Astrocyte (in vitro differentiated cells and primary cell): ENCODE measurements around the gene RYR2. TPM values are rescaled to one million over a fixed set of nuclear protein-coding genes. Genes with fewer than 3 reads are reported as not detected.
A peak's percentile ranks its signal among the peaks of the same experiment; 100 is the strongest.

Experiments
- DNase-seq: peaks from one replicate; pipeline ENCODE4 v3.0.0-alpha.2; 2010; ENCODE audit warnings: low read depth
- FAIRE-seq: peaks from 2 replicates; lab custom pipeline; 2011; peaks lifted over from hg19 to GRCh38; lab: Jason Lieb, UNC
- H2AFZ ChIP-seq: 2 replicates; pipeline ENCODE4 v1.6.0; 2012; ENCODE audit warnings: low read depth, low read length, inconsistent platforms
- H3K27ac ChIP-seq: 2 replicates; pipeline ENCODE4 v1.5.1; 2011; ENCODE audit warnings: low read depth, low read length, inconsistent platforms
- H3K27me3 ChIP-seq: 2 replicates; pipeline ENCODE4 v1.6.0; 2011; ENCODE audit warnings: low read length, inconsistent platforms; ENCODE audit not compliant: insufficient read depth
- H3K36me3 ChIP-seq: 2 replicates; pipeline ENCODE4 v1.5.1; 2011; ENCODE audit warnings: low read length, inconsistent platforms; ENCODE audit not compliant: insufficient read depth
- H3K4me1 ChIP-seq: 2 replicates; pipeline ENCODE4 v1.5.1; 2011; ENCODE audit warnings: low read length, inconsistent platforms; ENCODE audit not compliant: insufficient read depth
- H3K4me2 ChIP-seq: 2 replicates; pipeline ENCODE4 v1.6.0; 2012; ENCODE audit warnings: low read length, inconsistent platforms
- H3K4me3 ChIP-seq: 2 replicates; pipeline ENCODE4 v1.5.1; 2011; ENCODE audit warnings: low read depth, mild to moderate bottlenecking, low read length, inconsistent platforms; ENCODE audit not compliant: insufficient read depth
- H3K79me2 ChIP-seq: 2 replicates; pipeline ENCODE4 v1.6.0; 2012; ENCODE audit warnings: mild to moderate bottlenecking, low read length, inconsistent platforms; ENCODE audit not compliant: insufficient read depth
- H3K9ac ChIP-seq: 2 replicates; pipeline ENCODE4 v1.6.0; 2012; ENCODE audit warnings: mild to moderate bottlenecking, low read length, inconsistent platforms
- H3K9me3 ChIP-seq: 2 replicates; pipeline ENCODE4 v1.5.1; 2012; ENCODE audit warnings: low read depth, mild to moderate bottlenecking, low read length, inconsistent platforms; ENCODE audit not compliant: insufficient read depth
- H4K20me1 ChIP-seq: 2 replicates; pipeline ENCODE4 v1.6.0; 2012; ENCODE audit warnings: low read length, inconsistent platforms; ENCODE audit not compliant: insufficient read depth
- H3K27ac Mint-ChIP-seq: one replicate; pipeline ENCODE4 v1.8.0; 2021; ENCODE audit warnings: mild to moderate bottlenecking, mixed read lengths; ENCODE audit not compliant: unreplicated experiment
- H3K27me3 Mint-ChIP-seq: one replicate; pipeline ENCODE4 v1.8.0; 2021; ENCODE audit warnings: low read depth, mixed read lengths; ENCODE audit not compliant: unreplicated experiment
- H3K36me3 Mint-ChIP-seq: one replicate; pipeline ENCODE4 v1.8.0; 2021; ENCODE audit warnings: low read depth, mixed read lengths; ENCODE audit not compliant: unreplicated experiment
- H3K4me1 Mint-ChIP-seq: one replicate; pipeline ENCODE4 v1.8.0; 2021; ENCODE audit warnings: low read depth, mixed read lengths; ENCODE audit not compliant: unreplicated experiment
- H3K4me3 Mint-ChIP-seq: one replicate; pipeline ENCODE4 v1.8.0; 2021; ENCODE audit warnings: mild to moderate bottlenecking, moderate library complexity, mixed read lengths; ENCODE audit not compliant: unreplicated experiment
- H3K9me3 Mint-ChIP-seq: one replicate; pipeline ENCODE4 v1.8.0; 2021; ENCODE audit warnings: mild to moderate bottlenecking, mixed read lengths; ENCODE audit not compliant: unreplicated experiment
- CTCF ChIP-seq: IDR thresholded peaks from 2 replicates; pipeline ENCODE4 v1.5.1; 2011; ENCODE audit warnings: low read depth, mild to moderate bottlenecking, inconsistent platforms, low read length, moderate library complexity; ENCODE audit not compliant: insufficient read depth
- EZH2 ChIP-seq: IDR thresholded peaks from 2 replicates; pipeline ENCODE4 v1.6.1; 2012; ENCODE audit warnings: mild to moderate bottlenecking, low read length, inconsistent platforms; ENCODE audit not compliant: insufficient read depth
- total RNA-seq: library from RNA; stranded (reverse); gene quantifications from 2 replicates; pipeline ENCODE4 v1.2.1, GENCODE V29; 2021

Gene RYR2
- total RNA-seq, 1 donor from 2014 or later: 0.30 TPM

GRCh38 chr1:237040823-237041222 lies 1.2 kb upstream of the RYR2 start:
- DNase-seq: no peak
- H3K4me2 ChIP-seq: no peak overlapping the region
- Mint-ChIP-seq H3K27ac (no peak overlapping the region), H3K4me1 (peaks cover 4% of the 10 kb centered on the region), H3K36me3 (no peaks in the 10 kb centered on the region), H3K27me3 (peaks cover 42% of the 10 kb centered on the region), H3K4me3 (no peak overlapping the region), H3K9me3 (no peaks in the 10 kb centered on the region)
- H3K9ac ChIP-seq: no peak overlapping the region
- H3K4me3 ChIP-seq: no peak overlapping the region
- H3K36me3 ChIP-seq: no peaks in the 10 kb centered on the region
- TF ChIP-seq CTCF (no peak), EZH2 (no peak)
- no peaks in the 10 kb centered on the region for H3K79me2 ChIP-seq
- H3K27ac ChIP-seq: no peak overlapping the region
- no peaks in the 10 kb centered on the region for H4K20me1 ChIP-seq
- H3K4me1 ChIP-seq: no peaks in the 10 kb centered on the region
- FAIRE-seq: no peak
- H3K9me3 ChIP-seq: no peaks in the 10 kb centered on the region
- peaks cover 44% of the 10 kb centered on the region for H3K27me3 ChIP-seq
- H2AFZ ChIP-seq: no peak overlapping the region

- Histone ChIP-seq H3K36me3 (no peaks in the 10 kb centered on the region), H4K20me1 (no peaks in the 10 kb centered on the region), H3K9ac (no peak overlapping the region), H3K27me3 (peaks cover 44% of the 10 kb centered on the region), H3K27ac (no peak overlapping the region), H3K79me2 (no peaks in the 10 kb centered on the region), H2AFZ (no peak overlapping the region), H3K9me3 (no peaks in the 10 kb centered on the region), H3K4me1 (no peaks in the 10 kb centered on the region), H3K4me3 (no peak overlapping the region), H3K4me2 (peak overlapping the region; percentile 50)
- Mint-ChIP-seq H3K27me3 (peaks cover 42% of the 10 kb centered on the region), H3K9me3 (no peaks in the 10 kb centered on the region), H3K36me3 (no peaks in the 10 kb centered on the region), H3K27ac (no peak overlapping the region), H3K4me3 (peak overlapping the region; percentile 83), H3K4me1 (peaks cover 4% of the 10 kb centered on the region)
- TF ChIP-seq CTCF: no peak
- no peak for TF ChIP-seq EZH2
- no peak for DNase-seq
- FAIRE-seq: no peak
Observed at GRCh38 chr1:237041461-237041794, 556 bp upstream of the RYR2 start.

DNA sequence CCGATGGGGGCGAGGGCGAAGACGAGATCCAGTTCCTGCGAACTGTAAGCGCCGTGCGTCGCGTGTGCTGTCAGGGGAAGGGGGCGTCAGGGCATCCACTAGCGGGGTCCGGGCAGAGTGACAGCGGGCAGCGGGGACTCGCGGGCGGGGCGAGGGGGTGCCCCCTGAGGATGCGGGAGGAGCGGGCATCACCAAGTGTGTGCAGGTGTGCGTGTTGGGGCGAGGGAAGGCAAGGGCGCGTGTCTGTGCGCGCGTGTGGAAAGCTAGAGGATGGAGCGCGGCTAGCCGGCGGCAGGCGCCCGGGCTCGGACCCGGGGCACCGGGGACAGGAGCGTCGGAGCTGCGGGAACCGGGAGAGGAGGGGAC lies 525 bp downstream of the RYR2 start:
- Histone ChIP-seq H2AFZ (no peak overlapping the region), H3K36me3 (no peaks in the 10 kb centered on the region), H3K9me3 (no peaks in the 10 kb centered on the region), H3K4me1 (no peaks in the 10 kb centered on the region), H3K4me3 (no peak overlapping the region), H3K4me2 (peak overlapping the region; percentile 55), H4K20me1 (no peaks in the 10 kb centered on the region), H3K27me3 (peaks cover 44% of the 10 kb centered on the region), H3K79me2 (no peaks in the 10 kb centered on the region), H3K27ac (no peak overlapping the region), H3K9ac (no peak overlapping the region)
- peak overlapping the region; percentile 77 for H3K4me3 Mint-ChIP-seq
- H3K36me3 Mint-ChIP-seq: no peaks in the 10 kb centered on the region
- H3K4me1 Mint-ChIP-seq: peaks cover 4% of the 10 kb centered on the region
- DNase-seq (no peak), FAIRE-seq (no peak)
- TF ChIP-seq CTCF (no peak), EZH2 (no peak)
- H3K27me3 Mint-ChIP-seq: peaks cover 42% of the 10 kb centered on the region
- no peaks in the 10 kb centered on the region for H3K9me3 Mint-ChIP-seq
- no peak overlapping the region for H3K27ac Mint-ChIP-seq
